Measurements from ENCODE around the gene CLEC2D.
"Not testable (repeated sequence)": the region's sequence is repeated elsewhere in the genome, so short reads cannot be mapped to it uniquely, and the experiment has no call there.

The CLEC2D gene, protein sequence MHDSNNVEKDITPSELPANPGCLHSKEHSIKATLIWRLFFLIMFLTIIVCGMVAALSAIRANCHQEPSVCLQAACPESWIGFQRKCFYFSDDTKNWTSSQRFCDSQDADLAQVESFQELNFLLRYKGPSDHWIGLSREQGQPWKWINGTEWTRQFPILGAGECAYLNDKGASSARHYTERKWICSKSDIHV

DNA sequence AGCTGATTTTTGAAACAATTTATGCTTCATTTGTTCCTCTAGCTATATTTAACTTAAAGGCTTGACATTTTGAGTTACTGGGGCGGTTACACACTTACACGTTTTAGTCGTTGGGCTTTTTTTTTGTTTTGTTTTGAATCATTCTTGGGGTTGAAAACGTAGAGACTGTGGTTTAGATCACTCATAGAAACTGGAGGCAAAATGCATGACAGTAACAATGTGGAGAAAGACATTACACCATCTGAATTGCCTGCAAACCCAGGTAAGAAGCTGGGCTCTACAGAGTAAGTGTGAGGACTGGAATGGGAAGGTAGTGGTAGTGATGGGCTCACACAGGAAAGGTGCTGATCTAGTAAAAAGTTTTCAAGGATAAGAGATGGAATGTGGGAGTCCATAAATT is at the start of gene CLEC2D:
Gene CLEC2D, plus strand, starts transcription at position 180 of the 400 bp plus-strand sequence. Its CDS starts 22 bp downstream, at position 202.
- DNase-seq: no peak

DNA sequence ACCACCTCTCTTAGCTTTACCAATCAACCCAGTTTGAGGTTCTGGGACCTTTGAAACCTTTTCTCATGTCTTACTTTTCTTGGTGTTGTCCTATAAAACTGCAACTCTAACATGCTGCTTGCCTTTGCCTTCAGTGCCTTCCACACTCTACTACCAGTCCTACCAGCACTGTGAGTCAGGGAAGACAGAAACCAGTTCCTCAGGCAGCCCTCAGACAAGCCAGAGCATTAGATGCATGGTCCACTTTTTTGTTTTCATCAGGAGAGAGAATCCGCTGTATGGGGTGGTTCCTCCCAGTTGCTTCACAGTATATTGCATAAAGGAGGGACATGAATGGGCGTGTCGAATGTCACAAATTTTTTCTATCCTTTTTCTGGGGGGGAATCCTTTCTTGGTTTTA is 44.5 kb upstream of the CLEC2D start:
- DNase-seq: no peak

DNA sequence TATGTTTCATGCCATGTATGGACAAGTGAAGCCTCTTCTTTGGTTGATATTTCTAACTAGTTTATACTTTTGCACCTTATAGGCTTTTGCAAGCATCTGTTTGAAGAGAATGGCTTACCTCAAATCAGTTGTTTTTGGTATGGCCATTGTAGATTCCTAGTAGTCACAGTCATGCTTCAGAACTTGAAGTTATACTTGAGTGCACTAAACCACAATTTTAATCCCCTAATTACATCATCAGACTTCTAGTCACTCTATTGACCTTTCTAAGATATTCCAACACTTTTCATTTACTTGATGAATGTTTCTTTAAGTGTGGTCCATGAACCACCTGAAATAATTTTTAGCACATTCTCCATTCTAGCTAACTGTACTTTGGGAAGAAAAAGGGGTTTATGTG is 43.2 kb upstream of the CLEC2D start:
- no peak for DNase-seq

DNA sequence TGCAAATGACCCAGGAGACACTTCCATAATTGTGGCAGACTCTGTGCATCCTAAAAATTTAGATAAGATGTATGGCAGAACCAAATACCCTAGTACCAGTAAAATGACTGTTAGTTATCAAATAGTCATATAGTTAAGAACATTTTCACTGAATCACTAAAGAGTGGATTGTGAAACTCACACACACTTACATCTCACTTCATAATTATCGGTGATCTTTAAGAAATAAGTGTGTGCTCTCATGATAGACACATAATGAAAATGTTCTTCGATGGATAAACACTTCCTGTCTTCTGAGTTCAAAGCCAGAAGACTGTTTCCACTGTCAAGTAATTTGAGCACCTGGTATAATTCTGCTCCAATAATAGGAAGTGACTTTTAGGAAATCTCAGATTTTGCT is 42.7 kb upstream of the CLEC2D start:
- no peak for DNase-seq

DNA sequence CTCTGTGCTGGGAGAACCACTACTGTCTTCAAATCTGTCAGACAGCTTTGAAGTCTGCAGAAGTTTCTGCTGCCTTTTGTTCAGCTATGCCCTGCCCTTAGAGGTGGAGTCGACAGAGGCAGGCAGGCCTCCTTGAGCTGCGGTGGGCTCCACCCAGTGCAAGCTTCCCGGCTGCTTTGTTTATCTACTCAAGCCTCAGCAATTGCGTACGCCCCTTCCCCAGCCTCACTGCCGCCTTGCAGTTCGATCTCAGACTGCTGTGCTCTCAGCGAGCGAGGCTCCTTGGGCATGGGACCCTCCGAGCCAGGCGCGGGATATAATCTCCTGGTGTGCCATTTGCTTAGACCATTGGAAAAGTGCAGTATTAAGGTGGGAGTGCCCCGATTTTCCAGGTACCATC is 36.7 kb upstream of the CLEC2D start:
- no peak for DNase-seq

DNA sequence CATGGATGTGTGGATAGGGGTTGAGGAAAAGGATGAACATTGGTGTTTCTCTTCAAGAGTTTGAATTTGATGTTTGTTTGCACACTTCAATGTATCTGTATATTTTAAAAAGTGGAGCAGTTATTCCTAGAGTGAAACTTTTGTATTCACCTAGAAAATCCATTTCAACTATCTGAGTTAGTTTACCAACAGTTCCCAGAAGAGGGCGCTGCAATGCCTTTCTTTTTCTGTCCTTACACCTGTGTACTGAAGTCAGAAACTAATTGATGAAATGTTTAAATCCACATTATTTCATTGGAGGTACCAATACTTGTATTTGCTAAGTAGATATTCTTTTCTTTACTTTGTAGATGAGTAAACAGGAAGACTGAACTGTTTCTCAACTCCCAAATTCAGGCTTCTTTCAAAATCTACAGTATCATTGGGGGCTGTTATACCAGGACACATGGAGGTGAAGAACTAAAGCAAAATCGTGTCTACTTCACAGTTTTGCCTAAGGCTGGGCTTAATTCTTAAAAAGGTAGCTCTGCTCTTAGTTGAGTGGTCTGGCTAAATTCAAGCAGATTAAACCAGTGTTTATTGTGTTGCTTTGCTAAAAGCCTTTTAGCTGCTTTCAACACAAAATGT is 35.2 kb upstream of the CLEC2D start:
- DNase-seq: no peak

DNA sequence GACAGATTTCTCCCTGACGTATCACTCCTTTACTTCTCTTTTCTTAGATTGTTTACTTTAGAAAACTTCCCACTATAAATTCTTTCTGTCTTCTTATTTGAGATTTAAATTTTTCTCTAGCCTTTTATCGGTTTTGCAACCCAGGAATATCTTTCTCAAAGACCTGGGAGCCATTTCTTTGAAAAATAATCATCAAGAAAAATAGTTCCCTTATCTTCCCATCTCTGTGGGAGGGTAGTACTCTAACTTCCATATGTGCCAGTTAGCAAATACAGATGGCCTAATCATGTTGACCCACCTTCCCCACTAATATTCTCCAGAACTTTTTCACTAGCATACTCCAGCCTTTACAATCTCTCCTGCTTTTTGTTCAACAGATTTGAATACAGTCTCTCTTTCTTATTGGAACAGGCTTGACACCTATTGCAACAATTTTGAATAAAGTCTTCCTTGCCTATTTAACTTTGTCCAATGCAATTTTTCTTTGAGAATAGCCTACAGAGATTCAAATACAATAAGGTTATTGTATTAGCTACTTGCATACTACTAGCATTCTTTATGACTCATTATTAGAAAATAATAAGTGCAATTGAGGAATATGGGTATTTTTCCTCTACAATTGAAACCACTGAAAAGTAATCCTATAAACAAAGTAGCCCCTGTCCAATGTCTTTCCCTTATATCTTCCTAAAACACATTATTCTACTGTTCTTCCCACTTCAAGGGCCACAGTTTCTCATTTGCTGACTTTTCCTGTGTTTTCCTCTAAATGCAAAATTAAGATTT is 34.4 kb upstream of the CLEC2D start:
- DNase-seq: no peak

DNA sequence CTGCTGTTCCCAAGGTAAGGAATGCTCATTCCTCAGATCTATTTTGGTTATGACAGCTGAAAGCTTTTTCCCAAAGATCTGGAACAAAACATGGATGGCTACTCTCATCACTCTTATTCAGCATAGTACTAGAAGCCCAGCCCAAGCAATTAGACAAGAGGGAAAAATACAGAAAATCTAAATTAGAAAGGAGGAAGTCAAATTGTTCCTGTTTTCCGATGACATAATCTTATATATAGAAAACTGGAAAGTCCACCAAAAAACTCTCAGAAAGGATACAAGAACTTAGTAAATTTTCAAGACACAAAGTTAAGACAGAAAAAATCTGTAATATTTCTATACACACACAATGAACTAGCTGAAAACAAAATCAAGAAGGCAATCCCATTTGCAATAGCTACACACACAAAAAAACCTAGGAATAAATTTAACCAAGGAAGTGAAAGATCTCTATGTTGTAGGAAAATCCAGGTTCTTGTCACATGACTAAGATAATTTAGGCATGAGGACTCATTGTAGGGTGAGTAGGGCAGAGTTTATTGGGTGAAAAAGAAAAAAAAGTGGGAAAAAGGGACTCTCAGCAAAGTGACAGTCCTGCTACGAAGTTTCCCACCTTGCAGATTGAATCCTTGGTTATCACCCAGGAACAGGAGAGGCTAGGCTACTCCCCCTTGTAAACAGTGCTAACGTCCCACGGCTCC is 33.2 kb upstream of the CLEC2D start:
- no peak for DNase-seq

DNA sequence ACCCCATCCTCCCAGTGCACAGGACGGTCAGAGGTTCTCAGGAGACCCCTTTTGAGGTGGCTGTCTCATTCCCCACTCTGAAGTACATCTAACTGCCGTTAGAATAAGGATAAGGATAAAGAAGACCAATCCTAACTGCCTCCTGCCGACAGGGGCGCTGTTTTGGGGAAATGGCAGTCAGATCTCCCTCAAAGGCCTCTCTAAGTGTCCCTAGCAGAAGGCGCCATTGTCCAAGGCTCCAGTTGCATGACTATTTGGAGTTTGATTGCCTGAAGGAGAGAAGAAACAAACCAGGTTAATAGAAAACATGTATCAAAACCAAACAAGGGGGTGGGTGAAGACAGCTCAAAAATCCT is 32.7 kb upstream of the CLEC2D start:
- DNase-seq: no peak

DNA sequence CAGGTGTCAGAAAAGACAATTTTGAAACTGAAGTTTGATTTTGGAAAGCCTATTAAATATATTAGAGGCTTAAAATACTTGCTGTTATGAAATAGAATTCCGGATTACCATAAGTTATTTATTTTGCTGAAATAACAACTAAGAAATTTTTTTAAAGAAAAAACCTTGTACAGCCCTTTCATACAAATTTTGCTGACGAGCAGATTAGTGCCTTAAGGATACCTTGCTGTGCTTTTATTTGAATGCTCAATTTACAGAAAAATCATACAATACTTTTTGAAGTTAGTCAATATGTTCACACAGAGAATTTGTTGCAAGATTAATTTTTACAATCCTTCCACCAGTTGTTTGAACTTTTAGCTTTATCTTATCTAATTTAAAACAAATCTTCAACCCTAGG is 29.5 kb upstream of the CLEC2D start:
- DNase-seq: no peak

DNA sequence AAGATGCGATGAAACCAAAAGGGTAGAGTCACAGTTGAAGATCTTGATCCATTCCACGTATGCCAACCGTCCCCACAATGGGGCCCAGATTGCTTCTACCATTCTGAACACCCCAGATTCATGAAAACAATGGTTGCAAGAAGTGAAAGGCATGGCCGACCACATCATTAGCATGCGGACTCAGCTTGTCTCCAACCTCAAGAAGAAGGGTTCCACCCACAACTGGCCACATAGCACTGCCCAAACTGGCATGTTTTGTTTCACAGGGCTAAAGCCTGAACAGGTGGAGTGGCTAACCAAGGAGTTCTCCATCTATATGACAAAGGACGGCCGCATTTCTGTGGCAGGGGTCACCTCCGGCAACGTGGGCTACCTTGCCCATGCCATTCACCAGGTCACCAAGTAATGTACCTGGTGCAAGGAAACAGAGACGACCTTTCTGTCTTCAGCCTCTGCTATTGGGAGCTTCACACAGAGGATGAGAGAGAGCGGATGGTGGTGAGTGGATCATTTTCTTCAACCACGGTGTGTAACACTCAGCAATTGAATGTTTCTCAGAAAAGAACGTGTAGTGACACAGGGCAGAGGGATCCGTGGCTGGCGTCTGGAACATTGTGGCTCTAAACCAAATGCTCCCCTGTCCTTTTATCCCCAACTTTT is 26.8 kb upstream of the CLEC2D start:
- no peak for DNase-seq

DNA sequence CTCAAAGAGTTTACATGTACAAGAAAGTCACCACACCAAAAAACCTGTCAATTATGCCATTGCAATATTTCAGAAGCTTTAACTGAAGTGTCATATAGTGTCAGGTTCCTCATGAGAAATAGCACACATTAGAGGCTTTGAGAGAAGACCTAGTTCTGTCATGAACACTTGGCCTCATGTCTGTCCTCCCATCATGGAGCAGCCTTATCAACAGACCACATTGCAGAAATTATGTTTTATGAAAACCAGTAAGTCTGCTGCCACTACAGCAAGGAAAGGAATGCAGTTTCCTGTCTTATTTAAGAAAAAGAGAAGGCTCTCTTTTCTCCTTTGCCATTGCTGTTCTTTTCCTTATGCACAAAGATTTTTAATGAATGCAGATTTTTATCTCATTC is 26.2 kb upstream of the CLEC2D start:
- no peak for DNase-seq

DNA sequence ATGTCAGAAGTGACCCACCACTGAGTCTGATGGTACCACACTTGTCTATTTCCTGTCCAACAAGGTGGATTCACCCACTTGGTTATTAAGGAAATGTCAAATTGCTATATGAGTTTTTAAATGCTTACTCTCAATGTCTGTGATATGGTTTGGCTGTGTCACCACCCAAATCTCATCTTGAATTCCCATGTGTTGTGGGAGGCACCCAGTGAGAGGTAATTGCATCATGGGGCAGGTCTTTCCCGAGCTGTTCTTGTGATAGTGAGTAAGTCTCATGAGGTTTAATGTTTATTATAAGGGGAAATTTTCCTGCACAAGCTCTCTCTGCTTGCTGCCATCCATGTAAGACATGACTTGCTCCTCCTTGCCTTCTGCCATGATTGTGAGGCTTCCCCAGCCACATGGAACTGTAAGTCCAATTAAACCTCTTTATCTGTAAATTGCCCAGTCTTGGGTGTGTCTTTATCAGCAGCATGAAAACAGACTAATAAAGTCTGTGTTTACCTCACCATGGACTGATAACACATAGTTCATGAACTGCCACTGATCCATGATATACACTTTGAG is 24.4 kb upstream of the CLEC2D start:
- DNase-seq: not testable (repeated sequence)

DNA sequence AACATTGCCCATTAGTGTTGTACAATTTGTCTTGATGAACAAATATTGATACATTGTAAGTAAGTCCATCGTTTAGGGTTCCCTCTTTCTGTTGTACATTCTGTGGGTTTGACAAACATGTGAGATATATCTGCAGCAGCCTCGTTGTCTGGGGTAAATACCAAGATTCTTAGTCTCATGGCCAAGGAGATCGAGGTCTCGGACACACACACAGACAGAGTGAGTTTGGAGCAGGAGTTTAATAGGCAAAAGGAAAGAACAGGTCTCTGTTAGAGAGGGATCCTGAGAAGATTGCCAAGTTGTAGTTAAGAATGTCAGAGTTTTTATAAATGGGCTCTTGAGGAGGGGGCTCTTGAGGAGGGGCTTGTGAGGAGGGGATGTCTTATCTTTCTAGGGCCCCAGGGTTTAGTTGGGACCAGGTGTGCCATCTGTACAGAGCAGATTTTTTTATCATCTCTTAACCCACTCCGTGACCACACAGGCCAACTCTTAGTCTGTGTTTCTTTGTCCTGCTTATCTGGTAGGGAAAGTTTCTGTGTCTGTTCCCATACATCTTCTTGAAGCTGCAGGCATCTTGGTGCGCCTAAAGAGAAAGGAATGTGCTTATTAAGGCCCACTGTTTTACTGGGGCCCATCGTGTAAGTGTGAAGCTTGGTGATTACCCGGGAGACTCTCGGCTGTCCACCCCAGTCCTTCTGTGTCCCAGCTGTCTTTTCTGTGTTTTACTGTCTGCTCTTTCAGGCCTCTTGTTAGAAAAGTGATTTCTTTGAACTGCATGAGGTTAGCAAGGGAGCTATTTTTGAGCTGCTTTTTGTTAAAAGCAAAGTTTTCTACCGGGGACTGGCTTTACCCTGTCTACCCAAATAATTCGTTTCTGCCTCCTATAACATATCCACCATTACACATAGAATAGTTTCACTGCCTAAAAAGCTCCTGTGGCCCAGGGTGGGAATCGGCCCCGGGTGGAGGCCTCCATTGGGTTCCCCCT is 22.4 kb upstream of the CLEC2D start:
- DNase-seq: no peak

DNA sequence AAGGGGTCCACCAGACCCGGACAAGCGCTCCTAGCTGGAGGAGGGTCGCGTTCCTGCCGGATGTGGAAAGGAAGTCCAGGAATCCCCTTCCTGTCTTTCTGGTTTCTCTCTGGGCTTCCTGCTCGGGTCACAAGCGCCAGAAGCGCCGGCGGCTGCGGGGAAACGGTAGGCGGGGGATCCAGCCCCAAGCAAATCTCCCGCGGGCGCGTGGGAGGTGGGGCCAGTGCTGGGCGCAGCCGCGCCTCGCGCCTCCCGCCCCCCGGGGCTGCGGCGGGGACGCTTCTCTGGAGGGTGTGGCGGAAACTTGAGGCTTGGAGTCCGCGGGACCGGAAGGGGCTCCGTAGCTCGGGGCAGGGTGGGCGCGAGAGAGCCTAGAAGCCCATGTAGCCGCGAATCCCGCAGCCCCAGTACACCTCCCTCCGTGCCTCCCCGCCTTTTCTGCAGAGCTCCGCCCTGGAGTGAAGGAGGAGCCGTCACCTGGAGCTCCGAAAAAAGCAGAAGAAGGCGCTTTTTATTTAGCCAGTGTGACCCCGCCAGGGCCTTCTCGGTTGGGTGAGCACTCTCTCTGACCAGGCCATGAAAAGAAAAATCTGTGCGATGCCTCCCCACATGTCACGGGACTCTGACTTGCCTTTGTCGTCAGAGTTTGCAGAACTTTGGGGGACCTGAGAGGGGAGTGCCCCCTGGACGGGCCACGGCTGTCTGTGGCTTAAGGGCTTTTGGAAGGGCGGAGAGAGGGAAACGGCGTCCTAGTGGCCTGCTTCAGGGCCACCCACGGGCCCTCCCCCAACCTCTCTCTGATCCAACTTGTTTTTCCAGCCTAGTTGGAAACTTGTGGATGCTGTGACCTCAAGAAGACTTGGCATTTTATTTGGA is 21.4 kb upstream of the CLEC2D start:
- peak; percentile 32 for DNase-seq

DNA sequence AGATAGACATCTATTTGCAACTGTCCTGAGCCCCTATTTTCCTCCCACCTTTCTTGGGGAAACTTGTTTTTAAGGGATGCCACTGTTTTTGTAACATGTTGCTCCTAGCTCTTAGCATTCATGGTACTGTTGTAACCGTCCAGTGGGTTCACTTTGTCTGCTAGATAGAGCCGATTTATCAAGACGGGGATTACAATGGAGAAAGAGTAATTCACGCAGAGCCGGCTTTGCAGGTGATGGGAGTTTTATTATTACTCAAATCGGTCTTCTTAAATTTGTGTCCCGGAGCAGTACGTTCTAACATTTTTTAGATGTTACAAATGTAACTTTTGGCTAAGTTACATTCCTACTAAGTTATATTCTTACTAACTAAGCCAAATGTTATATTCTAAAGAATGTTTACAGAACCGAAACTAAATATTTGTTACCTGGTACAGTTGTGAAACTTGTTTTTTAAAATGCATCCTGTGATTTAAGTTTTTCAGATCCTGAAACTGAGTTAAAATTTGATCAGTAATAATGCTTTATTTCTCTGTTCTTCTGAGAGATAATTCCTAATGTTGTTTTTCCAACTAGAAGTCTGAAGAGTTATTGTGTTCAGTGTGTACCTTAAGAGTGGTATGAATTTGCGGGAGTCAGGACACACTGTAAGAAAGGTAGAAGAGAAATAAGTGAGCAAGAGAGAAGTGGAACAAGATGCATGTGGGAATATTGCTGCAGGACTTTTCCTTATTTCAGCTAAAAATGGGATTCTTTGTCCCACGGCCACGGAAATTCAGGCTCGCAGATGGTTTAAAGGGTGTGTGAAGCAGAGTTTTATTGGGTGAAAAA is 20.6 kb upstream of the CLEC2D start:
- DNase-seq: no peak

DNA sequence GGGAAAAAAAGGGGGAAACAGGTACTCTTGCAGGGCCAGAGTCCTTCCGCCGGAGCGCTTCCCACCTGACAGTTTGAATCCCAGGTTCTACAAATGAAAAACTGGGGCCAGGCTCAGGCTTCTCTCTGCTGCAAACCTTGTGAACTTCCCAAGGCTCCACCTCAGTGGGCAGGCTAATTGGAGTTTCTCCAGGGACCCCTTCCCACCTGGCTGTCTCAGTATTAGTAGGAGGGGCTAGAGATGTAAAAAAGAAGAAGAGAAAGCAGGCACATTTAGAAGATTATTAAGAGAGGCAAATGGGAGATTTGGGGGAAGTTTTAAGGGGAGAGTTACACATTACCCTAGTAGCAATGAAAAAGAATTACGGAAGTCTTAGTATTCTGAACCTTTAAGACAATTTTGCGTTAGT is 20.0 kb upstream of the CLEC2D start:
- DNase-seq: no peak

DNA sequence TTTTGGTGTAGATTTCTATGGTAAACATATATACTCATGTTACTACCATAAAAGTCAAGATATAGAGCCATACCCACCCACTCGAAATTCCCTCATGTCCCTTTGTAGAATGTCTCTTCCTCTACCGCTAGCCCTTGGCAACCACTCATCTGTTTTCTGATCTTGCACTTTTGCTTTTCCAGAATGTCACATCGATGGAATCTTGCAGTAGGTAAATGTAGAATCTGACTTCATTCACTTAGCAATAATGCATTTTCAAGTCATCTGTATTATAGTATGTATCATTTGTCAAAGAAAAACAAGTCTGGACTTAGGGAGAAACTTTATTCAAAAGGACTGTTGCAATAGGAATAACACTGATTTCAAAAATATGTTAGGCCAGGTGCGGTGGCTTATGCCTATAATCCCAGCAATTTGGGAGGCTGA is 19.3 kb upstream of the CLEC2D start:
- DNase-seq: no peak

DNA sequence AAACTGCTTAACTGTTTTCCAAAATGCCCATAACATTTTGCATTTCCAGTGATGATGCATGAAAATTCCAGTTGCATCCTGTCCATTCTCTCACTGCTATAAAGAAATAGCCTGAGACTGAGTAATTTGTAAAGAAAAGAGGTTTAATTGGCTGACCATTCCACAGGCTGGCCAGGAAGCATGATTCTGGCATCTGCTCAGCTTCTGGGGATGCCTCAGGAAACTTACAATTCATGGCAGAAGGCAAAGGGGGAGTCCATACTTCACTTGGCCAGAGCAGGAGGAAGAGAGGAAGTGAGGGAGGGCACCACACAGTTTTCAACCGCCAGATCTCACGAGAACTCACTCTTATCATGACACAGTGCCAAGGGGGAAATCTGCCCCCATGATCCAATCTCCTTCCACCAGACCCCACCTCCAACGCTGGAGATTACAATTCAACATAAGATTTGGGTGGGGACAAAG is 18.2 kb upstream of the CLEC2D start:
- DNase-seq: no peak

Data from NCI-H446 treated with DMSO at 0.1 percent for 48 hours (cell line).